ENCODE results near the gene RBMS2. TPM values are rescaled to one million over a fixed set of nuclear protein-coding genes. Genes with fewer than 3 reads are reported as not detected.
"Not testable (repeated sequence)": the region's sequence is repeated elsewhere in the genome, so short reads cannot be mapped to it uniquely, and the experiment has no call there.

Gene RBMS2
- total RNA-seq, 4 donors from 2014 or later, result 14.5 to 88.0 (median 29.1) TPM

- Histone ChIP-seq H3K4me1 (peaks cover 38% of the 10 kb centered on the region), H3K4me3 (no peak overlapping the region), H3K36me3 (peaks cover 12% of the 10 kb centered on the region), H3K27me3 (no peaks in the 10 kb centered on the region), H3K27ac (peak overlapping the region; percentile 63), H3K9me3 (no peaks in the 10 kb centered on the region)
- 25% methylated on average over 6 of the region's 6 CpGs for WGBS
- TF ChIP-seq POLR2AphosphoS5 (IDR thresholded peaks at IDR 0.05) (peak in 1 of 3 donors; percentile 45), EP300 (IDR thresholded peaks at IDR 0.05) (peak; percentile 40)
- TF ChIP-seq, protein P1, sequence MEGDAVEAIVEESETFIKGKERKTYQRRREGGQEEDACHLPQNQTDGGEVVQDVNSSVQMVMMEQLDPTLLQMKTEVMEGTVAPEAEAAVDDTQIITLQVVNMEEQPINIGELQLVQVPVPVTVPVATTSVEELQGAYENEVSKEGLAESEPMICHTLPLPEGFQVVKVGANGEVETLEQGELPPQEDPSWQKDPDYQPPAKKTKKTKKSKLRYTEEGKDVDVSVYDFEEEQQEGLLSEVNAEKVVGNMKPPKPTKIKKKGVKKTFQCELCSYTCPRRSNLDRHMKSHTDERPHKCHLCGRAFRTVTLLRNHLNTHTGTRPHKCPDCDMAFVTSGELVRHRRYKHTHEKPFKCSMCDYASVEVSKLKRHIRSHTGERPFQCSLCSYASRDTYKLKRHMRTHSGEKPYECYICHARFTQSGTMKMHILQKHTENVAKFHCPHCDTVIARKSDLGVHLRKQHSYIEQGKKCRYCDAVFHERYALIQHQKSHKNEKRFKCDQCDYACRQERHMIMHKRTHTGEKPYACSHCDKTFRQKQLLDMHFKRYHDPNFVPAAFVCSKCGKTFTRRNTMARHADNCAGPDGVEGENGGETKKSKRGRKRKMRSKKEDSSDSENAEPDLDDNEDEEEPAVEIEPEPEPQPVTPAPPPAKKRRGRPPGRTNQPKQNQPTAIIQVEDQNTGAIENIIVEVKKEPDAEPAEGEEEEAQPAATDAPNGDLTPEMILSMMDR (IDR thresholded peaks at IDR 0.05), result no peak
- peak; percentile 80 to 88 for DNase-seq (ENCODE audit: low spot score in 2 of 2)
Measured at GRCh38 chr12:56565510-56566101, 44.0 kb downstream of the RBMS2 start.

DNA sequence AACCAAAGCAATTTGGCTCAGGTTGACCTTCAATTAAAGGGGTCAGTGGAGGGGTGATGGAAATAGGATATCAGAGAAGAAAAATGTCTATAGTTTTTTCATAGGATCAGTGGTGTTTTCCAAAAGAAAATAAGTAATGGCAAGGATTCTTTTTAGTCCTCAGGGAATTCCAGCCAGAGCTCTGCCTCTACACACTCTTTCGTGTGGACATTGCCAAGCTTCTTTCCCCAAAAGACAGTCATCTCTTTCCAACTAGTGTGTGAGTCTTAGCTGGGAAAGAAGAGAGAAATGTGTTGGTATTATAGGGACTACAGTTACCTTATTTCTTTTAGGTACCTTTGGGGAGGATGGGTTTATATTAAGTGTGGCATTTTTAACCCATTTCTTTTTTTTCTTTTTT is 46.5 kb downstream of the RBMS2 start:
- H3K4me1 ChIP-seq, result peaks cover 38% of the 10 kb centered on the region
- no peak overlapping the region for H3K4me3 ChIP-seq
- no peaks in the 10 kb centered on the region for H3K9me3 ChIP-seq
- TF ChIP-seq, protein P1 (IDR thresholded peaks at IDR 0.05), result no peak
- TF ChIP-seq POLR2AphosphoS5 (IDR thresholded peaks at IDR 0.05), result no peak
- no peak for TF ChIP-seq EP300 (IDR thresholded peaks at IDR 0.05)
- TF ChIP-seq POLR2A (IDR thresholded peaks at IDR 0.05), result no peak
- DNase-seq (ENCODE audit: low spot score in 2 of 2), result no peak
- 66% methylated on average over 1 of the region's 1 CpG for WGBS
- H3K27ac ChIP-seq, result no peak overlapping the region
- no peaks in the 10 kb centered on the region for H3K27me3 ChIP-seq
- peaks cover 11% of the 10 kb centered on the region for H3K36me3 ChIP-seq

DNA sequence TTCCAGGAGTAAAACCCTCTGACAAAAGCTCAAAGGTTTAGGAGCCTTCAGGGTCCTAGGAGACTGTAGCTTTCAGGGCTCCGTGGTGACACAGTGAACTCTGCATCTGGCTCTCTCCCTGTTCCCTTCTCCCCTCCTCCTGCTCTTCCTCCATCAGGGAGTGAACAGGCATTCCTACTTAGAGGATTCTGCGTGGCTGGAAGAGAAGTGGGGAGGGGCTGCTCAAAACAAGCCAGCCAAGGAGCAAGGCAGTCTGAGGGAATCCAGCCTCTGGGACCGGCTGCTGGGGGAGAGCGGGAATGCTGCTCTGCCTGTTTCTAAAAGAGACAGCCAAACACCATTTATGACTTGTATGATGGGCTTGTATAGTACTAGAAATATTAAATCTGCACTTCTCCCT is 49.5 kb downstream of the RBMS2 start:
- TF ChIP-seq POLR2AphosphoS5 (IDR thresholded peaks at IDR 0.05) (no peak), EP300 (IDR thresholded peaks at IDR 0.05) (no peak), POLR2A (IDR thresholded peaks at IDR 0.05) (no peak)
- TF ChIP-seq, protein P1 (IDR thresholded peaks at IDR 0.05), result no peak
- Histone ChIP-seq H3K27ac (peak overlapping the region; percentile 8), H3K4me1 (peaks cover 28% of the 10 kb centered on the region), H3K27me3 (no peaks in the 10 kb centered on the region), H3K4me3 (no peak overlapping the region), H3K9me3 (no peaks in the 10 kb centered on the region), H3K36me3 (peaks cover 18% of the 10 kb centered on the region)
- WGBS, result 66% methylated on average over 4 of the region's 4 CpGs
- DNase-seq (ENCODE audit: low spot score in 2 of 2), result no peak

GRCh38 chr12:56572288-56572687 is 50.7 kb downstream of the RBMS2 start:
- Histone ChIP-seq H3K4me3 (no peak overlapping the region), H3K36me3 (peaks cover 18% of the 10 kb centered on the region), H3K9me3 (no peaks in the 10 kb centered on the region), H3K27ac (no peak overlapping the region), H3K4me1 (peaks cover 19% of the 10 kb centered on the region), H3K27me3 (no peaks in the 10 kb centered on the region)
- WGBS, result 90% methylated on average over 1 of the region's 1 CpG
- TF ChIP-seq POLR2A (IDR thresholded peaks at IDR 0.05) (no peak), POLR2AphosphoS5 (IDR thresholded peaks at IDR 0.05) (no peak)
- no peak for DNase-seq (ENCODE audit: low spot score in 2 of 2)

- H3K27me3 ChIP-seq, result no peaks in the 10 kb centered on the region
- 60% methylated on average over 2 of the region's 2 CpGs for WGBS
- H3K4me1 ChIP-seq, result peaks cover 11% of the 10 kb centered on the region
- peaks cover 22% of the 10 kb centered on the region for H3K36me3 ChIP-seq
- no peak for DNase-seq (ENCODE audit: low spot score in 2 of 2)
- no peak overlapping the region for H3K4me3 ChIP-seq
- H3K9me3 ChIP-seq, result no peaks in the 10 kb centered on the region
- TF ChIP-seq POLR2AphosphoS5 (IDR thresholded peaks at IDR 0.05), result no peak
- no peak for TF ChIP-seq POLR2A (IDR thresholded peaks at IDR 0.05)
- TF ChIP-seq, protein P1 (IDR thresholded peaks at IDR 0.05), result no peak
- TF ChIP-seq EP300 (IDR thresholded peaks at IDR 0.05), result no peak
- no peak overlapping the region for H3K27ac ChIP-seq
Measured at GRCh38 chr12:56574210-56574609, 52.6 kb downstream of the RBMS2 start.

GRCh38 chr12:56577248-56577647 is 55.6 kb downstream of the RBMS2 start:
- H3K36me3 ChIP-seq, result peaks cover 27% of the 10 kb centered on the region
- not testable (repeated sequence) for DNase-seq (ENCODE audit: low spot score in 2 of 2); H3K4me3 ChIP-seq; H3K9me3 ChIP-seq; H3K27me3 ChIP-seq; H3K27ac ChIP-seq; H3K4me1 ChIP-seq
- WGBS, result 95% methylated on average over 7 of the region's 7 CpGs
